HepG2 (cell line): ENCODE measurements around the gene CRYZL1.

Experiments used
- BCLAF1 ChIP-seq: fragments of 450-650 bp; IDR thresholded peaks from 2 replicates; pipeline ENCODE4 v1.6.1; 2017; ENCODE audit warnings: mild to moderate bottlenecking
- CREB1 ChIP-seq, 2 experiments: fragments of 450-650 bp in 1 of 2; IDR thresholded peaks; 2 replicates each; pipeline ENCODE4 v1.6.1; 2016 to 2017; ENCODE audit warnings: control low read depth in 1 of 2, mild to moderate bottlenecking in 1 of 2, missing compliant biosample characterization in 1 of 2, missing genetic modification characterization in 1 of 2
- GABPA ChIP-seq, 2 experiments: IDR thresholded peaks; 2 replicates each; pipeline ENCODE4 v1.6.1; 2011 to 2016; ENCODE audit warnings: low read depth in 2 of 2, low read length in 1 of 2, missing biosample characterization in 1 of 2, missing genetic modification characterization in 1 of 2
- NBN ChIP-seq: fragments of 450-650 bp; conservative IDR thresholded peaks from 2 replicates; pipeline ENCODE4 v1.6.1; 2017
- POLR2A ChIP-seq, 2 experiments: IDR thresholded peaks; 2 replicates each; pipeline ENCODE4 v1.6.1; 2011; ENCODE audit warnings: low read depth in 2 of 2, low read length in 2 of 2, mild to moderate bottlenecking in 1 of 2, moderate library complexity in 1 of 2; ENCODE audit not compliant: insufficient read depth in 1 of 2
- RNF219 ChIP-seq: sonication (generic); formaldehyde crosslinking; IDR thresholded peaks from 2 replicates; pipeline ENCODE4 v1.5.0; 2020; ENCODE audit warnings: mild to moderate bottlenecking, missing genetic modification reagents
- TAF1 ChIP-seq: sonication (generic); formaldehyde crosslinking; IDR thresholded peaks from 2 replicates; pipeline ENCODE4 v1.4.0; 2020; ENCODE audit warnings: missing genetic modification reagents
- ZC3H4 ChIP-seq: sonication (generic); formaldehyde crosslinking; IDR thresholded peaks from 2 replicates; pipeline ENCODE4 v1.4.0; 2020; ENCODE audit warnings: missing genetic modification reagents, borderline replicate concordance

- TF ChIP-seq NBN (no peak), ZC3H4 (CRISPR knock-in tag) (no peak), TAF1 (no peak), BCLAF1 (no peak), RNF219 (CRISPR knock-in tag) (no peak), POLR2A (IDR thresholded peaks at IDR 0.05; ENCODE audit: insufficient read depth in 1 of 2, low read depth in 2 of 2, low read length in 2 of 2) (no peak), CREB1 (IDR thresholded peaks at IDR 0.05) (no peak), CREB1 (CRISPR knock-in tag; IDR thresholded peaks at IDR 0.05) (no peak), GABPA (IDR thresholded peaks at IDR 0.05; ENCODE audit: low read depth, low read length) (no peak), GABPA (CRISPR knock-in tag; IDR thresholded peaks at IDR 0.05; ENCODE audit: low read depth) (no peak)
Measured at GRCh38 chr21:33690874-33691273, 49.3 kb upstream of the CRYZL1 start.
